Left lobe of liver (tissue), 2 donors: ENCODE data around the gene GSN. TPM values are rescaled to one million over a fixed set of nuclear protein-coding genes. Genes with fewer than 3 reads are reported as not detected.
"Not testable (repeated sequence)": the region's sequence is repeated elsewhere in the genome, so short reads cannot be mapped to it uniquely, and the experiment has no call there.

Source experiments
- ATAC-seq: fragments of 200-7000 bp; cut with Tn5 transposase; one replicate; pipeline ENCODE4 v1.9.1; 2020; ENCODE audit warnings: mild to moderate bottlenecking, moderate library complexity
- DNase-seq: peaks from one replicate; pipeline ENCODE4 v3.0.0-alpha.2; 2020; ENCODE audit warnings: low spot score
- total RNA-seq: library from RNA; stranded (reverse); gene quantifications from one replicate; pipeline ENCODE4 v1.2.1, GENCODE V29; 2021
- donor health status: DM: no; HTN: no; CAD: no; lungs with moderate emphysema.
- donor health status: DM: no; HTN: yes; CAD: no.

The GSN gene
- total RNA-seq, 1 donor from 2014 or later = 30.8 TPM

GRCh38 chr9:121285835-121286687 lies 18.1 kb downstream of the GSN start:
- DNase-seq (no peak), ATAC-seq (peak; percentile 42)

- DNase-seq (no peak), ATAC-seq (no peak)
Observed at GRCh38 chr9:121286688-121286972, 18.7 kb downstream of the GSN start.

GRCh38 chr9:121286973-121287741 lies 19.2 kb downstream of the GSN start:
- peak; percentile 56 for ATAC-seq
- DNase-seq = no peak

- DNase-seq (no peak), ATAC-seq (no peak)
Observed at GRCh38 chr9:121288673-121289025, 20.7 kb downstream of the GSN start.

GRCh38 chr9:121289026-121289771 lies 21.2 kb downstream of the GSN start:
- DNase-seq = peak; percentile 52
- peak; percentile 32 for ATAC-seq

GRCh38 chr9:121289772-121290370 lies 21.9 kb downstream of the GSN start:
- ATAC-seq (no peak), DNase-seq (no peak)

- not testable (repeated sequence) for DNase-seq
Observed at GRCh38 chr9:121291536-121291935, 23.6 kb downstream of the GSN start.

GRCh38 chr9:121292051-121292450 lies 24.1 kb downstream of the GSN start:
- no peak for ATAC-seq
- no peak for DNase-seq

More at GRCh38 chr9:121291536-121291935, 23.6 kb downstream of the GSN start:
- ATAC-seq = not testable (repeated sequence)

- no peak for DNase-seq
Observed at GRCh38 chr9:121292801-121293241, 24.9 kb downstream of the GSN start.

GRCh38 chr9:121294151-121294743 lies 26.3 kb downstream of the GSN start:
- no peak for DNase-seq
- no peak for ATAC-seq

More at GRCh38 chr9:121292801-121293241, 24.9 kb downstream of the GSN start:
- ATAC-seq = no peak

GRCh38 chr9:121294866-121295661 lies 27.1 kb downstream of the GSN start:
- no peak for DNase-seq
- ATAC-seq = peak; percentile 62

GRCh38 chr9:121295662-121296191 lies 27.8 kb downstream of the GSN start:
- ATAC-seq (peak; percentile 78), DNase-seq (no peak)

GRCh38 chr9:121296213-121297127 lies 28.5 kb downstream of the GSN start:
- DNase-seq (no peak), ATAC-seq (no peak)

- no peak for DNase-seq
- no peak for ATAC-seq
Observed at GRCh38 chr9:121297389-121297788, 29.4 kb downstream of the GSN start.

GRCh38 chr9:121298016-121298538 lies 30.1 kb downstream of the GSN start:
- DNase-seq (no peak), ATAC-seq (no peak)

GRCh38 chr9:121298689-121299466 lies 30.9 kb downstream of the GSN start:
- DNase-seq = no peak
- no peak for ATAC-seq
